Muscle of leg (tissue), 11 donors: Measurements from ENCODE around the gene CFAP43. TPM values are rescaled to one million over a fixed set of nuclear protein-coding genes. Genes with fewer than 3 reads are reported as not detected.

Experiments used
- DNase-seq: peaks from one replicate; pipeline ENCODE4 v3.0.0; 2013
- H3K27ac ChIP-seq: one replicate; pipeline ENCODE4 v1.5.1; 2013; ENCODE audit warnings: mild to moderate bottlenecking, low read length, control low read depth
- H3K27me3 ChIP-seq: one replicate; pipeline ENCODE4 v1.6.1; 2013; ENCODE audit warnings: low read length; ENCODE audit not compliant: control insufficient read depth, insufficient read depth
- H3K36me3 ChIP-seq: one replicate; pipeline ENCODE4 v1.6.1; 2013; ENCODE audit warnings: low read length; ENCODE audit not compliant: control insufficient read depth, insufficient read depth
- H3K4me1 ChIP-seq: one replicate; pipeline ENCODE4 v1.6.1; 2013; ENCODE audit warnings: low read length; ENCODE audit not compliant: control insufficient read depth, insufficient read depth
- H3K4me3 ChIP-seq: one replicate; pipeline ENCODE4 v1.5.1; 2013; ENCODE audit warnings: low read length, control low read depth
- H3K9me3 ChIP-seq: replicated peaks from 2 replicates; pipeline ENCODE4 v1.6.1; 2013; ENCODE audit warnings: low read depth, low read length; ENCODE audit not compliant: control insufficient read depth
- WGBS: methylation state at CpG from one replicate; pipeline ENCODE4 v1.1.5; 2013; ENCODE audit warnings: missing lambda C conversion rate; ENCODE audit not compliant: insufficient coverage; 5-methylcytosine and 5-hydroxymethylcytosine counted together
- polyA plus RNA-seq, 8 donors: library from polyadenylated mRNA; unstranded; fragments of 120-200 nt; gene quantifications; one replicate each; pipeline versions ENCODE4 v1.2.1 to v1.2.3, GENCODE V29; 2013; ENCODE audit warnings: inconsistent platforms in 1 of 8, low replicate concordance in 1 of 8; ENCODE audit not compliant: insufficient read length in 8 of 8, insufficient read depth in 1 of 8
- total RNA-seq: library from RNA; stranded (reverse); fragments of 120-200 nt; gene quantifications from one replicate; pipeline ENCODE4 v1.2.4, GENCODE V29; 2013

The CFAP43 gene
- total and polyA plus RNA-seq, 9 donors: 0.11 to 1.1 (median 0.24) TPM

DNA sequence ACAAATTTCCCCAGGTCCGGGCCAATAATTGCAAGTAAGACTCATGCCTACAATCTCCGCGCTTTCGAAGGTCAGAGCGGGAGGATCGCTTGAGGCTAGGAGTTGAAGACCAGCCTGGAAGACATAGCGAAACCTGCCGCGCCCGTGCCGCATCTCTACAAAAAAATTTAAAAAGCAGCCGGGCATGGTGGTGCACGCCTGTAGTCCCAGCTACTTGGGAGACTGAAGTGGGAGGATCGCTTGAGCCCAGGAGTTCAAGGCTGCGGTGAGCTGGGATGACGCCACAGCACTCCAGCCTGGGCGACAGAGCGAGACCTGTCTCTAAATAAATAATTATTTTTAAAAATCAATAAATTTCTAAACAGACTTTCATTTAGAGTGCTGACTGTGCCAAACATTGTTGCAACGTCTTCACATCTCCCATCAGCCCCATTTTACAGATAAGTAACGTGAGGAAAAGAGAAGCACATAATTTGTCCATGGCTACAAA is 494 bp upstream of the CFAP43 start:
- no peak for DNase-seq
- Histone ChIP-seq H3K4me1 (peaks cover 5% of the 10 kb centered on the region), H3K27me3 (peaks cover 2% of the 10 kb centered on the region), H3K9me3 (no peaks in the 10 kb centered on the region), H3K4me3 (peak overlapping the region; percentile 75), H3K36me3 (no peaks in the 10 kb centered on the region), H3K27ac (no peak overlapping the region)
- WGBS: 2% methylated on average over 14 of the region's 20 CpGs

DNA sequence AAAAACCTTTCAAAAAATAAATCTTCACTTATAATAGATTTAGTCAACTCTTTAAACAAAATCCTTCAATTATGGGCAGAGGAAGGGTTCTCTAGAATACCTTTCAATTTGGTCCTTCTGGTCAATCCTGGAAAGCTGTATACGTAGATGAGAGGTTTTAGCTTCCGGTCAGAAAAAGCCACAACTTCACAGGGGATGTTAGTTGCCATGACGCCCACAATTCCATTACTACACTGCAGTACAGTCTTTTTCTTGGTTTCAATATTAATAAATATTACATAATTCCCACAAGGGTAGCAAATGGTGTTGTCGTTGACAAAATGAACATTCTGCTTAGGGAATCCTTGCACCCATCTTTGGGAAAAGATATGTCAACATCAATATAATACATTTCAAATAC is 1.7 kb downstream of the CFAP43 start:
- DNase-seq: no peak
- Histone ChIP-seq H3K27ac (no peak overlapping the region), H3K4me1 (peaks cover 5% of the 10 kb centered on the region), H3K4me3 (no peak overlapping the region), H3K9me3 (no peaks in the 10 kb centered on the region), H3K36me3 (no peaks in the 10 kb centered on the region), H3K27me3 (no peaks in the 10 kb centered on the region)
- no CpG with 5 or more reads among the region's 4 CpGs for WGBS

DNA sequence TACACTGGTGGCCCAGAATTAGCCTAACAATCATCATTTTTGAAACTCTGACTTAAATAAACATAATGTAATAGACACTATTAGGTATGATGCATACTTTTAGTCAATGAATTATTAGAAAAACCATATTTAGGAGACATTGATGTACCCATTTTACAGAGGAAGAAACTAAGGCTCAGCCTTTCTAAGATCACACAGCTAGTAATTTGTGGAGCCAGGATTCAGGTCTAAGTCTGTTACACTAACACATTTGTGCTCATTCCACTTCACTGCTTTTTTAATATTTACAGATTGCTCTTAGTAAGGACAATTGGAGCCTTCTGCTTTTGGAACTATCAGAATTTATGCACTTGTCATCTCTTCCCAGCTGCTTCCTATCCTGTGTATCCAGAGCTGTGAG is 8.9 kb downstream of the CFAP43 start:
- Histone ChIP-seq H3K36me3 (no peaks in the 10 kb centered on the region), H3K4me3 (no peak overlapping the region), H3K27ac (no peak overlapping the region), H3K4me1 (peaks cover 2% of the 10 kb centered on the region), H3K9me3 (no peaks in the 10 kb centered on the region), H3K27me3 (no peaks in the 10 kb centered on the region)
- DNase-seq: no peak

DNA sequence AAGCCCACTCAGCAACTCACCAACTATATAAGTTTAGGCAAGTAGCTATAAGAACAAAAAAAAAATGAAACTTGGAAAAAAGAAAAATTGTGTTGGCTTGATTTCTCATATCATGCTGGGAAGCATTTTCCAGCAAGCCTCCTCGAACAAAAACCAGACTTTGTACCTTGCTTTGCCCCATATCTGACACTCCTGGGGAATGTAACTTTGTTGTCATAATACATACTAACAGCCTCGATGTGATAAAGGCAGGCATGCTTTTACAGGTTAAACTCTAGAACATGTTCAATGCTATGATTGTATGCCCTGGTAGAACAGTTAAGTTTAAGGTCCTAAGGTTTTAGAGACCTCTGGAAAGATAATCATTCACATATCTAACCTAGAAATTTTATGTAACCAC is 11.6 kb downstream of the CFAP43 start:
- no peak overlapping the region for H3K27ac ChIP-seq
- no peak for DNase-seq
- no peaks in the 10 kb centered on the region for H3K36me3 ChIP-seq
- no CpG with 5 or more reads among the region's 2 CpGs for WGBS
- H3K9me3 ChIP-seq: no peaks in the 10 kb centered on the region
- no peak overlapping the region for H3K4me3 ChIP-seq
- peaks cover 2% of the 10 kb centered on the region for H3K4me1 ChIP-seq
- no peaks in the 10 kb centered on the region for H3K27me3 ChIP-seq

DNA sequence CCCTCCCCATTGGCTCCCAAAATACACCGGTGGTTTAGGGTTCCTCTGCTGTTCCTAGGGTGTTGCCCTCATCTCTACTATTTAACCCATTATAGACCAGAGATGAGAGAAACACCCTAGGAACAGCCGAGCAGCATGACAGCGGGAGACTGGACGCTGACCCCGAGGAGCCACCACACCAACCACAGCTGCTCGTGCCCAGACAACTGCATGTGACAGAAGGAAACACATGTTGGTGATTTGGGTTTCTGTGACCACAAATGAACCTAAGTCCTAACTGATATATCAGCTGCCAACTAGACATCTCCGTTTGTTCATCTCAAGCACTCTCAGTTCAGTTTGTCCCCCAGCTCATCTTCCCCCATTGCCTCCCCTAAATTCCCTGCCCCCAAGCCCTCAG is 13.4 kb downstream of the CFAP43 start:
- DNase-seq: peak; percentile 47
- no peaks in the 10 kb centered on the region for H3K36me3 ChIP-seq
- WGBS: 24% methylated on average over 2 of the region's 7 CpGs
- no peak overlapping the region for H3K27ac ChIP-seq
- peaks cover 2% of the 10 kb centered on the region for H3K4me1 ChIP-seq
- H3K9me3 ChIP-seq: no peaks in the 10 kb centered on the region
- no peaks in the 10 kb centered on the region for H3K27me3 ChIP-seq
- no peak overlapping the region for H3K4me3 ChIP-seq

DNA sequence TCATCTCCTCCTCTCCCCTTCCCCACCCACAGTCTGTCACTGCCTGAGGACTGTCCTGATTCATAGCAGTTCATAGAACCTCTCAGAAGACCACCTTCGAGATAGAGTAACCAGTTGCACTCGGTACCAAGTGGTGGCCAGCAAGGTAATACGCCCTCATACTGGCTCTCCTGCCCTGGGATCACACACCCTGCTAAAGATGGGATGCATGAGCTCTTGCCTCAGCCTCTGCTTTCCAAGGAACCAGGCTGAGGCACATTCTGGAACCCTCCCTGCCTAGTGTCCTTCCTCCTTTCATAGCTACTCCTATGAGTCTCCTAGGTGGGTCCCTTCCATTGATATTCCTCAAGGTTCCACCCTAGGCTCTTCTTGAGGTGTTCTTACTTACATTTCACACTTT is 15.5 kb downstream of the CFAP43 start:
- Histone ChIP-seq H3K27ac (no peak overlapping the region), H3K4me1 (peaks cover 2% of the 10 kb centered on the region), H3K36me3 (no peaks in the 10 kb centered on the region), H3K9me3 (no peaks in the 10 kb centered on the region), H3K27me3 (no peaks in the 10 kb centered on the region), H3K4me3 (no peak overlapping the region)
- no peak for DNase-seq
- 100% methylated on average over 3 of the region's 3 CpGs for WGBS

DNA sequence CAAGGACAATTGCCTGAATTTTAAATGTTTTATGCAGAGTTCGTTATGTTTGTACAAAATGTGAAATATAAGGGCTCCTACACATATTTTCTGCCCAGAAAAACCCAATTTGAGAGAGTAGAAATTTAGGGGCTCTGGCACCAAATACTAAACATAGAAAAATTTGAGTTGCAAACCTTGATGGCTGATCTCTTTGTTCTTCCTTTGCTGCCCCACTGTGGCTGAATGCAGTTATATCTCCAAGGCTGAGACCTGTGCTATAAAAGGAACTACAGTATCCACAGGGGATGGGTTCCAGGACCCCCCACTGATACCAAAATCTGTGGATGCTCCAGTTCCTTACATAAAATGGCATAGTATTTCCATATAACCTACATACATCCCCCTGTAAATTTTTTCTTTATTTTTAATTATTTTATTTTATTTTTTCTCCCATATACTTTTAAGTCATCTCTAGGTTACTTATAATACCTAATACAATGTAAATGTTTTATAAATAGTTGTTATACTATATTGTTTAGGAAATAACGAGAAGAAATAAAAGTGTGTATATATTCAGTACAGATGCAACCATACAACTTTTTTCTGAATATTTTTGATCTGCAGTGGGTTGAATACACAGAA is 22.5 kb downstream of the CFAP43 start:
- DNase-seq: peak; percentile 49
- Histone ChIP-seq H3K4me3 (no peak overlapping the region), H3K27me3 (no peaks in the 10 kb centered on the region), H3K4me1 (no peaks in the 10 kb centered on the region), H3K36me3 (no peaks in the 10 kb centered on the region), H3K9me3 (no peaks in the 10 kb centered on the region), H3K27ac (no peak overlapping the region)
- no CpG with 5 or more reads among the region's 2 CpGs for WGBS

DNA sequence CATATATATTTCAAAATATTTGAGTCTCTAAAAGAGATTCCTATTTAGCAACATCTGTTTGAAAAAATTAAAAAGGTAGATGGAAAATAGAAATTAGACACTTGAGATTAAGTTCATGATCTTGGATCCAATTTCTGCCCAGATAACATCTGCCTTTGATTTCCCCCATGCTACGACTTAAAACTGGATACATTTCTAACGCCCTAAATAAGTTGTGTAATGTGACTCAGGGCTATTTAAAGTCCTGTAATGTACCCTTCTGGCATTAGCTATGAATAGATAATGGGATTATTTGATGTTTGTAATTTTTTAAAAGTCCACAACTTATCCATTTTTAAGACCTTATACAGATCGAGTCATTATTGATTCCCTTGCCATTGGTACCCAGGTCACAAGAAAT is 23.4 kb downstream of the CFAP43 start:
- no peaks in the 10 kb centered on the region for H3K4me1 ChIP-seq
- no peak for DNase-seq
- H3K9me3 ChIP-seq: no peaks in the 10 kb centered on the region
- no peak overlapping the region for H3K27ac ChIP-seq
- H3K4me3 ChIP-seq: no peak overlapping the region
- H3K27me3 ChIP-seq: no peaks in the 10 kb centered on the region
- no CpG with 5 or more reads among the region's 3 CpGs for WGBS
- no peaks in the 10 kb centered on the region for H3K36me3 ChIP-seq

DNA sequence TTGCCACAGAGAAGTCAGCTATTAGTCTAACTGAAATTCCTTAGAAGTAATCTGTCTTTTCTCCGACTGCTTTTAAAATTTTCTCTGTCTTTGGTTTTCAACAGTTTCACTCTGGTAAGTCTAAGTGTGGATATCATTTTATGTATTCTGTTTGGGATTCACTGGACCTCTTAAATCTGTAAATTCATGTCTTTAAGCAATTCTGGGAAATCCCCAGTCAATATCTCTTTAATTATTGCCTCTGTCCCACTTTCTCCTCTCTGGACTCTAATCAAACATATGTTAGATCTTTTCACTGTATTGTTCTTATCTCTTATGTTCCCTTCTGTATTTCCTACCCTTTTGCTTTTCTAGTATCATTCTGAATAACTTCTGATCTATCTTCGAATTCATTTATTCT is 29.9 kb downstream of the CFAP43 start:
- Histone ChIP-seq H3K4me3 (no peak overlapping the region), H3K27ac (no peak overlapping the region), H3K36me3 (no peaks in the 10 kb centered on the region), H3K9me3 (no peaks in the 10 kb centered on the region), H3K27me3 (no peaks in the 10 kb centered on the region), H3K4me1 (no peaks in the 10 kb centered on the region)
- no CpG with 5 or more reads among the region's 2 CpGs for WGBS
- DNase-seq: no peak

DNA sequence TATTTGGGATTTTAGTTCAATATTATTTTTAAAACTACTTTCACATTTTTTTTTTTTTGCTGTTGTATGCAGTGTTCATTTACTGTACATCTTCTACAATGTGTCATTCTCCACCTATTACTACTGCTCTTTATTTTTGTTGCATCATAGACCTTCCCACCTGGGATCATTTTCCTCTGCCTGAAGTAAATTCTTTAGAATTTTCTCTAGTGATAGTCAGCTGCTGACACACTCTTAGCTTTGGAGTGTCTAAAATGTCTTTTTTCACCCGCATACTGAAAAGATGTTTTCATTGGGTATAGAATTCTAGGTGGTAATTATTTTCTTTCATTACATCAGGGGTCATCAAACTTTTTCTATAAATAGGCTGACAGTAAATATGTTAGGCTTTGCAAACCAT is 30.5 kb downstream of the CFAP43 start:
- H3K27ac ChIP-seq: no peak overlapping the region
- WGBS: no CpG with 5 or more reads among the region's 1 CpG
- no peak for DNase-seq

DNA sequence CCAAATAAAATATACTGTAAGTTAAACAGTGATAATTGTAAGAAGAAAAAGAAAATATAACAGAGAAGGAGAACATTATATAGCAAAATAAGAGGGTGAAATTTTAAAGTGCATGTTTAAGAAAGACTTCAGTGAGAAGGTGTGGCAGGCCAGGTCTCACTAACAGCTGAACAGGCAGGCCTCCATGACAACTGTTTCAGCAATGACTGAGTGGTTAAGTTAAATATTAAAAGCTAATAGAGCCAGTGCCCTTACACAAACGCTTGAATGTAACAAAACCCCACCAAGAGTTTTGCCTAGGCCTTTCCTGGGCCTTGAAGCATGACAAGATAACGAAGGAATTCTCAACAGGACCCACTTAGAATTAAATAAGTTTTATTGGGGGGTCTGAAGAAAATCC is 32.6 kb downstream of the CFAP43 start:
- no peaks in the 10 kb centered on the region for H3K27me3 ChIP-seq
- H3K36me3 ChIP-seq: no peaks in the 10 kb centered on the region
- DNase-seq: no peak
- no peak overlapping the region for H3K27ac ChIP-seq
- H3K4me3 ChIP-seq: no peak overlapping the region
- H3K4me1 ChIP-seq: no peaks in the 10 kb centered on the region
- no peaks in the 10 kb centered on the region for H3K9me3 ChIP-seq
- WGBS: no CpG with 5 or more reads among the region's 2 CpGs

More for the DNA sequence above, 30.5 kb downstream of the CFAP43 start:
- H3K27me3 ChIP-seq: no peaks in the 10 kb centered on the region
- H3K4me1 ChIP-seq: no peaks in the 10 kb centered on the region
- H3K4me3 ChIP-seq: no peak overlapping the region
- H3K9me3 ChIP-seq: no peaks in the 10 kb centered on the region
- H3K36me3 ChIP-seq: no peaks in the 10 kb centered on the region
